PC-3 (cell line): ENCODE measurements around the gene RSL1D1.

Experiments
- EZH2 ChIP-seq: fragments of 300-600 bp; sonication (generic); IDR thresholded peaks from one replicate; pipeline ENCODE4 v1.6.1; 2017; ENCODE audit warnings: antibody characterized with exemption, mild to moderate bottlenecking, low read length; ENCODE audit not compliant: unreplicated experiment
- EZH2phosphoT487 ChIP-seq: fragments of 300-600 bp; sonication (generic); IDR thresholded peaks from 2 replicates; pipeline ENCODE4 v1.6.1; 2018; ENCODE audit warnings: mild to moderate bottlenecking, antibody characterized with exemption, low read length, borderline replicate concordance
- TF ChIP-seq, protein P1 (sequence below): fragments of 300-600 bp; sonication (generic); conservative IDR thresholded peaks from 2 replicates; pipeline ENCODE4 v1.5.1; 2017; ENCODE audit warnings: antibody characterized with exemption, low read depth, mild to moderate bottlenecking, low read length

DNA sequence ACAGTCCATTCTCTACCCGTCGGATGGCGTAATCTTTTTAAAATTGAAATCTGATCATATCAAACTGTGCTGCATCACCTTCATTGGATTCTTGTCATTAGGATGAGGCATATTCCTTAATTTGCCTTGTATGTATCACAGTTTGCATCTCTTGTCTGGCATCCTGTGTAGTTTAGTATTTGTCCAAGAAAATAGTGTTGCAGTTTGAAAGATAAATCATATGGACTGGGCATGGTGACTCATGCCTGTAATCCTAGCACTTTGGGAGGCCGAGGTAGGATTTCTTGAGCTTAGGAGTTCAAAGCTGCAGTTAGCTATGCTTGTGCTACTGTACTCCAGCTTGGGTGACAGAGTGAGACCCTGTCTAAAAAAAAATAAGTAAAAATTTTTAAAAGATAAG, 5.8 kb upstream of the RSL1D1 start:
- TF ChIP-seq, protein P1, sequence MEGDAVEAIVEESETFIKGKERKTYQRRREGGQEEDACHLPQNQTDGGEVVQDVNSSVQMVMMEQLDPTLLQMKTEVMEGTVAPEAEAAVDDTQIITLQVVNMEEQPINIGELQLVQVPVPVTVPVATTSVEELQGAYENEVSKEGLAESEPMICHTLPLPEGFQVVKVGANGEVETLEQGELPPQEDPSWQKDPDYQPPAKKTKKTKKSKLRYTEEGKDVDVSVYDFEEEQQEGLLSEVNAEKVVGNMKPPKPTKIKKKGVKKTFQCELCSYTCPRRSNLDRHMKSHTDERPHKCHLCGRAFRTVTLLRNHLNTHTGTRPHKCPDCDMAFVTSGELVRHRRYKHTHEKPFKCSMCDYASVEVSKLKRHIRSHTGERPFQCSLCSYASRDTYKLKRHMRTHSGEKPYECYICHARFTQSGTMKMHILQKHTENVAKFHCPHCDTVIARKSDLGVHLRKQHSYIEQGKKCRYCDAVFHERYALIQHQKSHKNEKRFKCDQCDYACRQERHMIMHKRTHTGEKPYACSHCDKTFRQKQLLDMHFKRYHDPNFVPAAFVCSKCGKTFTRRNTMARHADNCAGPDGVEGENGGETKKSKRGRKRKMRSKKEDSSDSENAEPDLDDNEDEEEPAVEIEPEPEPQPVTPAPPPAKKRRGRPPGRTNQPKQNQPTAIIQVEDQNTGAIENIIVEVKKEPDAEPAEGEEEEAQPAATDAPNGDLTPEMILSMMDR: no peak
- TF ChIP-seq EZH2phosphoT487: no peak
- no peak for TF ChIP-seq EZH2
